T-cell (primary cell): ENCODE results near the gene POLR3B. TPM values are rescaled to one million over a fixed set of nuclear protein-coding genes. Genes with fewer than 3 reads are reported as not detected.

Experiments
- ATAC-seq, 4 experiments: fragments of 200-7000 bp in 3 of 4; fragments of 150-1000 bp in 1 of 4; cut with Tn5 transposase; replicated peaks in 1 of 4; 1 replicate in 3 of 4; 2 replicates in 1 of 4; pipeline ENCODE4 v1.10.0; 2021; ENCODE audit warnings: moderate library complexity in 3 of 4, mild to moderate bottlenecking in 2 of 4, moderate number of reproducible peaks in 1 of 4
- CTCF ChIA-PET, 2 donors: fragments of 300-600 bp; sonication (Branson Sonifier 250); formaldehyde crosslinking; loops; one replicate each; lab custom pipeline; 2022; ENCODE audit warnings: antibody characterized with exemption in 2 of 2; lab: Charles Lee
- POLR2A ChIA-PET, 2 donors: fragments of 300-600 bp; sonication (Branson Sonifier 250); formaldehyde crosslinking; loops; one replicate each; lab custom pipeline; 2022; ENCODE audit warnings: antibody characterized with exemption in 2 of 2; lab: Charles Lee
- DNase-seq, 35 experiments: peaks; one replicate each; pipeline versions ENCODE4 v3.0.0 to v3.0.0-alpha.2; 2013 to 2023
- H3K27ac ChIP-seq: one replicate; pipeline ENCODE4 v1.5.1; 2013; ENCODE audit warnings: low read length
- H3K27me3 ChIP-seq, 2 experiments: replicated peaks in 1 of 2; 1 replicate in 1 of 2; 2 replicates in 1 of 2; pipeline versions ENCODE4 v1.6.1 to v1.7.0; 2013; ENCODE audit warnings: low read length in 1 of 2, mixed read lengths in 1 of 2; ENCODE audit not compliant: control insufficient read depth in 2 of 2, insufficient read depth in 2 of 2; ENCODE audit errors: extremely low read depth in 1 of 2
- H3K36me3 ChIP-seq, 2 donors: 1 replicate in 1 of 2; 2 replicates in 1 of 2; pipeline versions ENCODE4 v1.6.1 to v1.7.0; 2013; ENCODE audit warnings: low read length in 1 of 2; ENCODE audit not compliant: control insufficient read depth in 2 of 2, insufficient read depth in 1 of 2; ENCODE audit errors: extremely low read depth in 1 of 2
- H3K4me1 ChIP-seq, 2 experiments: 1 replicate in 1 of 2; 2 replicates in 1 of 2; pipeline versions ENCODE4 v1.6.1 to v1.7.0; 2013; ENCODE audit warnings: low read length in 2 of 2, mixed read lengths in 1 of 2; ENCODE audit not compliant: insufficient read depth in 2 of 2, control insufficient read depth in 1 of 2; ENCODE audit errors: extremely low read depth in 1 of 2
- H3K4me3 ChIP-seq, 2 donors: 1 replicate in 1 of 2; 2 replicates in 1 of 2; pipeline versions ENCODE4 v1.5.1 to v1.7.0; 2013; ENCODE audit warnings: mild to moderate bottlenecking in 2 of 2, low read length in 1 of 2, moderate library complexity in 1 of 2; ENCODE audit not compliant: control insufficient read depth in 1 of 2; ENCODE audit errors: extremely low read depth in 1 of 2
- H3K9me3 ChIP-seq: 2 replicates; pipeline ENCODE4 v1.7.0; 2013
- H3K27ac Mint-ChIP-seq, 2 donors: one replicate each; pipeline ENCODE4 v1.8.0; 2020 to 2021; ENCODE audit warnings: mild to moderate bottlenecking in 2 of 2, mixed read lengths in 2 of 2
- H3K27me3 Mint-ChIP-seq, 2 donors: one replicate each; pipeline ENCODE4 v1.8.0; 2021 to 2022; ENCODE audit warnings: mixed read lengths in 2 of 2
- H3K36me3 Mint-ChIP-seq: one replicate; pipeline ENCODE4 v1.8.0; 2021; ENCODE audit warnings: mixed read lengths
- H3K4me1 Mint-ChIP-seq, 3 donors: one replicate each; pipeline ENCODE4 v1.8.0; 2020 to 2022; ENCODE audit warnings: mixed read lengths in 3 of 3, mild to moderate bottlenecking in 1 of 3
- H3K4me3 Mint-ChIP-seq, 3 donors: one replicate each; pipeline ENCODE4 v1.8.0; 2020 to 2022; ENCODE audit warnings: mild to moderate bottlenecking in 3 of 3, mixed read lengths in 3 of 3, moderate library complexity in 3 of 3
- H3K9me3 Mint-ChIP-seq, 3 donors: one replicate each; pipeline ENCODE4 v1.8.0; 2020 to 2022; ENCODE audit warnings: mixed read lengths in 3 of 3
- WGBS: methylation state at CpG from one replicate; pipeline ENCODE4 v1.1.5; 2013; ENCODE audit warnings: missing lambda C conversion rate; ENCODE audit not compliant: insufficient coverage; 5-methylcytosine and 5-hydroxymethylcytosine counted together
- total RNA-seq, 35 experiments: library from RNA in 6 of 35; stranded (reverse) in 6 of 35; fragments of 120-200 nt in 1 of 35; gene quantifications; one replicate each; pipeline versions ENCODE4 v1.2.1 to v1.2.4 and lab custom pipeline; 2013 to 2026

Gene POLR3B
- total RNA-seq, 5 donors from 2014 or later (not counting 1 experiment from before 2014, with no cell fraction given): 6.3 to 8.4 (median 7.0) TPM

DNA sequence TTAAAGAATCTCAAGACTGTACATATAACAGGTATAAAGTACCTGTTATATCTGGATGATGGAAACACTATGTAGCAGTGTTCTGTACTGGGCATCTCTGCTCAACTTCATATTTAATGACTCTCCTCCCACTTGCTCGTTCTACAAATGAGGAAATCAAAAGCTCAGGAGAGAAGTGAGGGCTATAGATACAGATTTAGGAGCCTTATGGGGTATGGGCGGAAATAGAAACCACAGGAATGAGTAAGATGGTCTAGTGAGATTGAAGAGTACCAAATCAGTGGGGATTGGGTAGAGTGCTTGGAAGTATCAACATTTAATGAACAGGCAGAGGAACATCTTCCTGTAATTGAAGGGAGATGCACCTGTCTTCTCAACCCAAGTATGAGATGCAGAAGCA, 23.8 kb upstream of the POLR3B start:
- no peak for ATAC-seq
- peaks cover 9 to 74% of the 10 kb centered on the region in 2 donors for H3K36me3 ChIP-seq
- peak overlapping the region in 1 of 2 donors; percentile 40 for H3K27ac Mint-ChIP-seq
- ChIA-PET CTCF (interaction anchor here in 1 of 2 donors (0.6 kb wide), 1 partner anchor 27 kb away, joined by 3 read pairs; no protein-coding TSS in a partner anchor), POLR2A (interaction anchor here in 1 of 2 donors (0.6 kb wide), 1 partner anchor 92 kb away, joined by 4 read pairs; no protein-coding TSS in a partner anchor)
- no peaks in the 10 kb centered on the region for H3K9me3 ChIP-seq
- WGBS: 83% methylated on average over 1 of the region's 2 CpGs
- DNase-seq: no peak
- no peaks in the 10 kb centered on the region for H3K27me3 Mint-ChIP-seq
- no peak overlapping the region for H3K27ac ChIP-seq
- no peaks in the 10 kb centered on the region for H3K27me3 ChIP-seq
- peaks cover 71% of the 10 kb centered on the region for H3K36me3 Mint-ChIP-seq
- no peak overlapping the region for H3K4me3 Mint-ChIP-seq
- no peaks in the 10 kb centered on the region for H3K4me1 ChIP-seq
- no peak overlapping the region for H3K4me3 ChIP-seq
- peaks cover 17 to 21% (median 19%) of the 10 kb centered on the region in 3 donors for H3K4me1 Mint-ChIP-seq
- H3K9me3 Mint-ChIP-seq: no peaks in the 10 kb centered on the region

DNA sequence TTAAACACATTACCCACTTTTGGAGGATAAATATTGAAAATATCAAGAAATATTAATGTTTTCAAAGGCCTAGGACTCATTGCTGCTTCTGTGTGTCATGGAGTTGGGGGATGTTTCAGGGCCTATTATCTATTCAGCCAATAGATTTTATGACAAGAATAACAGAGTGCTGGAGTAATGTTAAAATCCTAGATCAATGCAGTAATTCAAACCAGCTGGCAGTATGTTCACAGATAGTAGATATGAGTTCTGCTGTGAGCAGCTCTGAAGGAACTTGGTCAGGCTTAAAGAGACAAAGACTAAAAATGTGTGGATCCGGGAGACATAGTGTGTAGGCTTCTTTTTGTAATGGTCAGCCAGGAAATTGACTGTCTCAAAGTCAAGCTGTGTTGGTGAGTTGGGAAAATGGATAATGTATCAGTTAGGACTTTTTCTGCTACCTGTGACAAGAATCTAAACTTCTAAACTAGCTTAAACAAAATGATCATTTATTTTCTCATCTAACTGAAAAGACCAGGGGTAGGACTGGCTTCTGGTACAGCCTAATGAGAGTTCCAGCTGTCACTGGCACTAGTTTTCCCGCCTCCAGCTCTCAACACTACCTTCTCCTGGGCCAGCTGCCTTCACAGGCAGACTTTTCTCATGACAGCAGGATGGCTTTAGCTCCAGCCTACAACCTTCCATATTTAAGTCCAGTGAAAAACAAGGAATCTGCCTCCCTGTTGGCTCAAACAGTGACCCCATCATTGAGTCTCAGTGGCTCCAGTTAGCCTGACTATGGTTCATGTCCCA, 16.3 kb upstream of the POLR3B start:
- Histone ChIP-seq H3K9me3 (no peaks in the 10 kb centered on the region), H3K36me3 (peaks cover 4 to 69% of the 10 kb centered on the region in 2 donors), H3K27me3 (no peaks in the 10 kb centered on the region), H3K4me1 (no peaks in the 10 kb centered on the region), H3K4me3 (no peak overlapping the region), H3K27ac (no peak overlapping the region)
- Mint-ChIP-seq H3K27ac (peak overlapping the region in 1 of 2 donors; percentile 47), H3K27me3 (no peaks in the 10 kb centered on the region), H3K4me1 (peaks cover 7 to 21% (median 15%) of the 10 kb centered on the region in 3 donors), H3K36me3 (peaks cover 67% of the 10 kb centered on the region), H3K9me3 (no peaks in the 10 kb centered on the region), H3K4me3 (no peak overlapping the region)
- 85% methylated on average over 1 of the region's 2 CpGs for WGBS
- ChIA-PET POLR2A (no interaction called here), CTCF (interaction anchor here in 1 of 2 donors (0.6 kb wide), 1 partner anchor 16 kb away, joined by 3 read pairs; the partner anchor contains the start of gene POLR3B)
- ATAC-seq (no peak), DNase-seq (no peak)

DNA sequence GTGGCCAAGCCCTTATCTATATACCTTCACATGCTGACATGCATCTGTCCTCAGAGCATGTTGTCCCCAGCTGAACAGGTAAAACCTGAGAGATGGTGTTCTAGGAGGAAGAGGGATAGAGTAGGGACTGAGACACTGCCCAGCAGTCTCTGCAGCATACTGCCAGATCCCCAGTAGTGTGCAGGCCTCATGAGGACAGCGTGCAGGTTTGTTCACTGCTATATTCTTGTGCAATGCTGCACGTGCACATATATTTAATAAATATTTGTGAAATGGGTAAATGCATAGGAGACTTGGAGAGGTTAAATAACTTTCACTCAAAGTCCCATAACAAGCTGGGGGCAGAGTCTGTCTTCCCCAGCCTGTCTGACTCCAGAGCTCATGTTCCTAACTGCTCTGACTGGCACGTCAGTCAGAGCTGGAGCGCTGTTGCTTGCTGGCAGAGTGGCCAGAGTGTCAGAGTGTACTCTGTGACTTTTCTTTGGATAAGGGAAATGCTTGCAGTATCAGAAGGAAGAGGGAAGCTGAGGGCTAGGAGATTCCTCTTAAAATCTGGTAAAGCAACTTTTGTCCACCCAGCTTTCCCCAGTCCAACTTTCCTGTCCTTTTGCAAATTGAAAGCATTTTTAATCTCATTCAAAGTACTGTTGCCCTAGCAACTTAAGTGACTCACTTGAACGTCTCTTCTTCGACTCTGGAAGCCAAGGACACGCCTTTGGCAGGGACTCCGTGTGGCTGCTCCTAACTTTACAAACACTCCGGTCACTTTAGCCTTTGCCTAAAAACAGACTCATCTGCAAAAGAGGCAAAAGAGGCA, 14.9 kb upstream of the POLR3B start:
- H3K9me3 Mint-ChIP-seq: no peaks in the 10 kb centered on the region
- no peak overlapping the region for H3K27ac ChIP-seq
- H3K27me3 Mint-ChIP-seq: no peaks in the 10 kb centered on the region
- ChIA-PET CTCF (no interaction called here), POLR2A (no interaction called here)
- H3K27me3 ChIP-seq: no peaks in the 10 kb centered on the region
- H3K36me3 ChIP-seq: peaks cover 4 to 67% of the 10 kb centered on the region in 2 donors
- DNase-seq: no peak
- H3K4me1 Mint-ChIP-seq: peaks cover 7 to 20% (median 15%) of the 10 kb centered on the region in 3 donors
- H3K4me3 Mint-ChIP-seq: no peak overlapping the region
- no peaks in the 10 kb centered on the region for H3K9me3 ChIP-seq
- H3K27ac Mint-ChIP-seq: peak overlapping the region in 1 of 2 donors; percentile 41
- no peak for ATAC-seq
- 95% methylated on average over 5 of the region's 9 CpGs for WGBS
- H3K4me1 ChIP-seq: no peaks in the 10 kb centered on the region
- no peak overlapping the region for H3K4me3 ChIP-seq
- peaks cover 65% of the 10 kb centered on the region for H3K36me3 Mint-ChIP-seq

DNA sequence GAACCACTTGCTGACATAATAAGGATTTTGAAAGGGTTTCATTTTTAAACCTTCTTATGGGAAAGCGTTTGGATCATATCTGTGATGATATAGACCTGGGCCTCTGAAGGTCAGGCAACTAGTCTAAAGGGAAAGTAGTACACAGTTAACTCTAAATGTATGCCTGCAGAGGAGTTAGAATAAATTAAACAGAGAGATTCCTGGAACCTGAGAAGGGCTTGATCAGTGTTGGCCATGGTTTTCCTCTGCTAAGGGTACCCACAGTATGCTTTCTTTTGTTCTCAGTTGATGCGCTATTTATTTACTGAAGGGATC, 14.4 kb upstream of the POLR3B start:
- CTCF ChIA-PET: no interaction called here
- DNase-seq (no peak), ATAC-seq (no peak)
- H3K27ac Mint-ChIP-seq: no peak overlapping the region
- no peak overlapping the region for H3K4me3 ChIP-seq
- H3K9me3 Mint-ChIP-seq: no peaks in the 10 kb centered on the region
- no peak overlapping the region for H3K4me3 Mint-ChIP-seq
- H3K27me3 ChIP-seq: no peaks in the 10 kb centered on the region
- H3K4me1 ChIP-seq: no peaks in the 10 kb centered on the region
- no peak overlapping the region for H3K27ac ChIP-seq
- 100% methylated on average over 1 of the region's 2 CpGs for WGBS
- H3K4me1 Mint-ChIP-seq: peaks cover 7 to 16% (median 13%) of the 10 kb centered on the region in 3 donors
- POLR2A ChIA-PET: no interaction called here
- peaks cover 4 to 66% of the 10 kb centered on the region in 2 donors for H3K36me3 ChIP-seq
- H3K27me3 Mint-ChIP-seq: no peaks in the 10 kb centered on the region
- no peaks in the 10 kb centered on the region for H3K9me3 ChIP-seq
- H3K36me3 Mint-ChIP-seq: peaks cover 62% of the 10 kb centered on the region

DNA sequence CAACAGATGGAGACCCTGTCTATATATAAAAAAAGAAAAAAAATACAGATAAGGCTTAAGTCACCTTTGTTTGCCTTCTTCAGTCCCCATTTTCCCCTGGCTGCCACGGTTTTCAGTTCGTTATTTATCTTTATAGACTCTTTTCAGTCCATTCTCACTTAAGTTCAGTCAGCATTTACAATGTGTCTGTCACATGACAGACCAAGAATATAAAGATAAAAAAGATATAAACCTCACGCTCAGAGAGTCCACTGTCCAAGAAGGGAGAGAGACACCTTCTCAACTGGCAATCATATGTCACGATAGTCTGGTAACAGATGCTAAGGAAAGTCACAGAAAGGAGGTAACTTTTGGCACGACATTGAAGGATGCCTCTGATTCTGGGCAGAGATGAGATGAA, 13.4 kb upstream of the POLR3B start:
- Histone ChIP-seq H3K4me3 (no peak overlapping the region), H3K9me3 (no peaks in the 10 kb centered on the region), H3K36me3 (peaks cover 4 to 70% of the 10 kb centered on the region in 2 donors), H3K4me1 (no peaks in the 10 kb centered on the region), H3K27me3 (no peaks in the 10 kb centered on the region), H3K27ac (no peak overlapping the region)
- H3K27ac Mint-ChIP-seq: no peak overlapping the region
- no peak overlapping the region for H3K4me3 Mint-ChIP-seq
- no peak for ATAC-seq
- WGBS: 100% methylated on average over 2 of the region's 5 CpGs
- H3K36me3 Mint-ChIP-seq: peaks cover 59% of the 10 kb centered on the region
- ChIA-PET POLR2A (no interaction called here), CTCF (no interaction called here)
- H3K27me3 Mint-ChIP-seq: no peaks in the 10 kb centered on the region
- H3K9me3 Mint-ChIP-seq: no peaks in the 10 kb centered on the region
- no peak for DNase-seq
- peaks cover 7 to 12% (median 11%) of the 10 kb centered on the region in 3 donors for H3K4me1 Mint-ChIP-seq

DNA sequence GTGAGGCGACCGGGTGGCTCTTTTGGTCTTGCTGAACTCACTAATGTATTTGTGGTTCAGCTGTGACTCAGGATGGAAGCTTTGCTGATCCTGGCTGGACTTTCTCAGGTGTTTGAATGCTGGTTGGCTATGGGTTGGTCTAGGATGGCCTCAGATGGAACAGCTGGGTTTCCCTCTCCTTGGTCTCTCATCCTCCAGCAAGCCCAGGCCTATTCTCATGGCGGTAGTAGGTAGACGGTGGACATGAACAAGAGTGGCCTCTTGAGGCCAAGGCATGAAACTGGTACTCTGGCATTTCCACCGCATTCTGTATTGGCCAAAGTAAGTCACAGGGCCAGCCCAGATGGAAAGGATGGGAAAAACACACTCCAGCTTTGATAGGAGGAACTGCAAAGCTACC, 11.8 kb upstream of the POLR3B start:
- Histone ChIP-seq H3K27me3 (no peaks in the 10 kb centered on the region), H3K36me3 (peaks cover 4 to 62% of the 10 kb centered on the region in 2 donors), H3K9me3 (no peaks in the 10 kb centered on the region), H3K4me3 (no peak overlapping the region), H3K27ac (no peak overlapping the region), H3K4me1 (no peaks in the 10 kb centered on the region)
- ATAC-seq: peak in 2 of 4 experiments; percentile 42 to 54
- Mint-ChIP-seq H3K4me3 (no peak overlapping the region), H3K36me3 (peaks cover 46% of the 10 kb centered on the region), H3K27me3 (no peaks in the 10 kb centered on the region), H3K4me1 (peaks cover 0 to 7% (median 2%) of the 10 kb centered on the region in 3 donors), H3K9me3 (no peaks in the 10 kb centered on the region), H3K27ac (no peak overlapping the region)
- CTCF ChIA-PET: interaction anchor here (0.7 to 1.5 kb wide), 8 partner anchors 11 to 428 kb away, joined by 3 to 8 read pairs (median 3); partner anchors contain the start of gene POLR3B (in 1 of the 2)
- POLR2A ChIA-PET: no interaction called here
- DNase-seq: peak in 2 of 35 experiments; percentile 2 to 31
- no CpG with 5 or more reads among the region's 5 CpGs for WGBS
